Mucosa of descending colon (tissue), 3 donors: ENCODE measurements around the gene ENPP7. TPM values are rescaled to one million over a fixed set of nuclear protein-coding genes. Genes with fewer than 3 reads are reported as not detected.
A peak's percentile ranks its signal among the peaks of the same experiment; 100 is the strongest.

Experiments
- ATAC-seq: fragments of 200-7000 bp; cut with Tn5 transposase; one replicate; pipeline ENCODE4 v1.9.1; 2020; ENCODE audit warnings: mild to moderate bottlenecking, moderate library complexity
- DNase-seq, 3 donors: peaks; one replicate each; pipeline ENCODE4 v3.0.0-alpha.2; 2020
- H3K36me3 ChIP-seq: fragments of 200-600 bp; one replicate; pipeline ENCODE4 v1.8.0; 2021; ENCODE audit warnings: low read depth, mild to moderate bottlenecking
- H3K4me1 ChIP-seq: fragments of 200-600 bp; one replicate; pipeline ENCODE4 v1.8.0; 2021; ENCODE audit warnings: low read depth, mild to moderate bottlenecking
- H3K4me3 ChIP-seq: fragments of 200-600 bp; one replicate; pipeline ENCODE4 v1.8.0; 2021; ENCODE audit warnings: mild to moderate bottlenecking
- H3K9me3 ChIP-seq: fragments of 200-600 bp; one replicate; pipeline ENCODE4 v1.8.0; 2021; ENCODE audit warnings: mild to moderate bottlenecking
- CTCF ChIP-seq: fragments of 200-600 bp; IDR thresholded peaks from one replicate; pipeline ENCODE4 v1.8.0; 2022; ENCODE audit warnings: antibody characterized with exemption, mild to moderate bottlenecking
- intact Hi-C, 2 donors: fragments of 100-400 bp; cut with DNase I in 1 of 2; cut with micrococcal nuclease in 1 of 2; formaldehyde crosslinking; loops; one replicate each; pipeline versions ENCODE4 v1.11.0 to v1.11.1; 2022; cut with DNase I, micrococcal nuclease
- total RNA-seq, 3 donors: library from RNA; stranded (reverse); fragmentation: NEBNext Ultra II Directional in 2 of 3; extraction: Animal tissue kit (Norgen Biotek cat#: 25700) in 2 of 3; gene quantifications; one replicate each; pipeline versions ENCODE4 v1.2.1 to v1.2.4, GENCODE V29; 2021 to 2023
- donor health status: DM: no; HTN: no; CAD: no; lungs with moderate emphysema.
- donor health status: DM: no; HTN: no; CAD: no.
- donor health status: DM: no; HTN: yes; CAD: no.

The ENPP7 gene
- total RNA-seq, 3 donors from 2014 or later = not detected

DNA sequence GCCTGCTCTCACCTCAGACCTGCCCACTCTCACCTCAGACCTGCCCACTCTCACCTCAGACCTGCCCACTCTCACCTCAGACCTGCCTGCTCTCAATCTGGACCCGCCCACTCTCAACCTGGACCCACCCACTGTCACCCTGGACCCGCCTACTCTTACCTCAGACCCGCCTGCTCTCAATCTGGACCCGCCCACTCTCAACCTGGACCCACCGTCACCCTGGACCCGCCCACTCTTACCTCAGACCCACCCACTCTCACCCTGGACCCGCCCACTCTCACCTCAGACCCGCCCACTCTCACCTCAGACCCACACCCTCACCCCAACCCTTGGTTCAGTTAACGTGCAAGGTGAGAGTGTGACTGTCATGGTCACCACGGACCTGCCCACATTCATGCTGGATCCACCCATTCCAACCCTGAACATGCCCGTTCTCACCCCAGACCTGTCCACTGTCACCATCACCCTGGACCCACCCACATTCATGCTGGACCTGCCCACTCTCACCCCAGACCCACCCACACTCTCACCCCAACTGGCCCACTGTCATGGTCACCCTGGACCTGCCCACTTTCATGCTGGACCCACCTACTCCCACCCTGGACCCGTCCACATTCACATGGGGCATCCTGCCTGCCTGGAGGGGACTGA lies 31.2 kb upstream of the ENPP7 start:
- no peak for TF ChIP-seq CTCF
- Histone ChIP-seq H3K4me1 (peaks cover 3% of the 10 kb centered on the region), H3K4me3 (no peak overlapping the region), H3K36me3 (no peaks in the 10 kb centered on the region), H3K9me3 (no peaks in the 10 kb centered on the region)
- DNase-seq (no peak), ATAC-seq (peak; percentile 23)
- intact Hi-C loops = loop anchor here in 1 of 2 donors (10.0 kb wide), 1 partner anchor 295 kb away; no protein-coding TSS in a partner anchor

DNA sequence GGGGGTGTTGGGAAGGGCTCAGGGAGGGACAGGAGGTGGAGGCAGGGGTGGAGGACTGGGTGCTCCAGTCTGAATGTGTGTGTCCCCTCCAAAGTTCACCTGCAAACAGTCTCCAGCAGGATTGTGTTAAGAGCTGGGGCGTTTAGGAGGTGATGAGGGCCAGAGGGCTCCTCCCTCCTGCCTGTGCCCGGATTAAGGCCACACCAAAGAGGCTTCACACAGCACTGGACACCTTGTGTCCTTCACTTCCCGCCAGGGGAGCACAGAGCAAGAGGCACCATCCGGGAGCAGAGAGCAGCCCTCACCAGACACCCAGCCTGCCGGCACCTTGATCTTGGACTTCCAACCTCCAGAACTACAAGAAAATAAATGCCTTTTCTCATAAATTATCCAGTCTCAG lies 30.2 kb upstream of the ENPP7 start:
- H3K36me3 ChIP-seq = no peaks in the 10 kb centered on the region
- no peak for TF ChIP-seq CTCF
- intact Hi-C loops = loop anchor here in 1 of 2 donors (10.0 kb wide), 1 partner anchor 296 kb away; no protein-coding TSS in a partner anchor
- ATAC-seq (no peak), DNase-seq (no peak)
- H3K4me1 ChIP-seq = peaks cover 3% of the 10 kb centered on the region
- no peak overlapping the region for H3K4me3 ChIP-seq
- no peaks in the 10 kb centered on the region for H3K9me3 ChIP-seq

- TF ChIP-seq CTCF = no peak
- intact Hi-C loops = loop anchor here in 1 of 2 donors (10.0 kb wide), 1 partner anchor 297 kb away; no protein-coding TSS in a partner anchor
- DNase-seq (no peak), ATAC-seq (no peak)
- Histone ChIP-seq H3K4me3 (no peak overlapping the region), H3K36me3 (no peaks in the 10 kb centered on the region), H3K9me3 (no peaks in the 10 kb centered on the region), H3K4me1 (no peaks in the 10 kb centered on the region)
Measured at GRCh38 chr17:79702034-79702433, 28.7 kb upstream of the ENPP7 start.

GRCh38 chr17:79702550-79703236 lies 28.1 kb upstream of the ENPP7 start:
- no peaks in the 10 kb centered on the region for H3K9me3 ChIP-seq
- no peak overlapping the region for H3K4me3 ChIP-seq
- ATAC-seq (no peak), DNase-seq (no peak)
- H3K36me3 ChIP-seq = no peaks in the 10 kb centered on the region
- TF ChIP-seq CTCF = no peak
- no peaks in the 10 kb centered on the region for H3K4me1 ChIP-seq
- intact Hi-C loops = loop anchor here in 1 of 2 donors (10.0 kb wide), 1 partner anchor 298 kb away; no protein-coding TSS in a partner anchor

DNA sequence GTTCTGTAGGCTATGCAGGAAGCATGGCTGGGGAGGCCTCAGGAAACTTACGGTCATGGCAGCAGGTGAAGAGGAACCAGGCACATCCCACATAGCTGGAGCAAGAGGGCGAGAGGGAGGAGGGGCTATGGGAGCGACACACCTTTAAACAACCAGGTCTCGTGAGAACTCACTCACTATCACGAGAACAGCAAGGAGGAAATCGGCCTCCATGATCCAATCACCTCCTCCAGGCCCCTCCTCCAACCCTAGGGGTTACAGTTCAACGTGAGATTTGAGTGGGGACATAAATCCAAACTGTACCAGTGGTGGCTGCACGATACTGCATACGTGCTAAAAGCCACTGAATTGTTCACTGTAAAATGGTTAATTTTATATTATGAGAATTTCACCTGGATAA lies 26.1 kb upstream of the ENPP7 start:
- ATAC-seq = no peak
- Histone ChIP-seq H3K4me1 (no peaks in the 10 kb centered on the region), H3K4me3 (no peak overlapping the region), H3K36me3 (no peaks in the 10 kb centered on the region), H3K9me3 (no peaks in the 10 kb centered on the region)
- DNase-seq = no peak
- no peak for TF ChIP-seq CTCF
- intact Hi-C loops = loop anchor here in 1 of 2 donors (10.0 kb wide), 1 partner anchor 300 kb away; no protein-coding TSS in a partner anchor
